IMR-90 (cell line): ENCODE results near the gene ATRN. TPM values are rescaled to one million over a fixed set of nuclear protein-coding genes. Genes with fewer than 3 reads are reported as not detected.

ENCODE experiments used
- ATAC-seq: fragments of 200-7000 bp; cut with Tn5 transposase; 2 replicates; pipeline ENCODE4 v1.9.1; 2020; ENCODE audit warnings: low read depth, mild to moderate bottlenecking, moderate library complexity
- BruUV-seq: library from RNA; stranded (reverse); fragments of 400-500 nt; replicated peaks from 2 replicates; lab custom pipeline; 2021; lab: Mats Ljungman, UMichigan
- CTCF ChIA-PET: fragments of 300-600 bp; formaldehyde crosslinking; extraction: SDS; loops from one replicate; lab custom pipeline; 2021; ENCODE audit warnings: antibody characterized with exemption; lab: Yijun Ruan, JAX
- POLR2A ChIA-PET: fragments of 300-600 bp; sonication (Branson Sonifier 250); formaldehyde crosslinking; loops from one replicate; lab custom pipeline; 2022; ENCODE audit warnings: antibody characterized with exemption; ENCODE audit not compliant: unreplicated experiment; lab: Charles Lee
- DNase-seq: peaks from one replicate; pipeline ENCODE4 v3.0.0; 2013
- H2AFZ ChIP-seq: replicated peaks from 2 replicates; pipeline ENCODE3; 2013; ENCODE audit warnings: low read length, mild to moderate bottlenecking; ENCODE audit not compliant: poor library complexity
- H2AK5ac ChIP-seq: 2 replicates; pipeline ENCODE4 v1.6.1; 2013; ENCODE audit warnings: low read depth, low read length, inconsistent platforms
- H2AK9ac ChIP-seq: replicated peaks from 2 replicates; pipeline ENCODE3; 2013; ENCODE audit warnings: mild to moderate bottlenecking, low read depth, low read length, moderate library complexity; ENCODE audit not compliant: poor library complexity
- H2BK120ac ChIP-seq: 2 replicates; pipeline ENCODE4 v1.6.1; 2013; ENCODE audit warnings: low read depth, low read length, inconsistent platforms
- H2BK15ac ChIP-seq: 3 replicates; pipeline ENCODE4 v1.6.1; 2013; ENCODE audit warnings: low read depth, low read length, inconsistent platforms
- H2BK20ac ChIP-seq: 2 replicates; pipeline ENCODE4 v1.6.1; 2013; ENCODE audit warnings: low read depth, mild to moderate bottlenecking, inconsistent platforms, low read length, moderate library complexity
- H2BK5ac ChIP-seq: 2 replicates; pipeline ENCODE4 v1.6.1; 2013; ENCODE audit warnings: mild to moderate bottlenecking, low read depth, low read length, inconsistent platforms; ENCODE audit not compliant: poor library complexity, severe bottlenecking
- H3K14ac ChIP-seq: replicated peaks from 2 replicates; pipeline ENCODE4 v1.6.1; 2013; ENCODE audit warnings: low read depth, low read length, inconsistent platforms
- H3K18ac ChIP-seq: 2 replicates; pipeline ENCODE4 v1.6.1; 2013; ENCODE audit warnings: low read depth, low read length, control low read depth
- H3K23ac ChIP-seq: 2 replicates; pipeline ENCODE4 v1.6.1; 2013; ENCODE audit warnings: low read depth, low read length, inconsistent platforms
- H3K27ac ChIP-seq: 2 replicates; pipeline ENCODE4 v1.5.1; 2013; ENCODE audit warnings: mild to moderate bottlenecking, control low read depth, low read length; ENCODE audit not compliant: insufficient read depth
- H3K27me3 ChIP-seq: 2 replicates; pipeline ENCODE4 v1.6.1; 2013; ENCODE audit warnings: low read length; ENCODE audit not compliant: control insufficient read depth, insufficient read depth
- H3K36me3 ChIP-seq: 2 replicates; pipeline ENCODE4 v1.6.1; 2013; ENCODE audit warnings: low read length, mixed read lengths; ENCODE audit not compliant: control insufficient read depth, insufficient read depth
- H3K4ac ChIP-seq: 2 replicates; pipeline ENCODE4 v1.6.1; 2013; ENCODE audit warnings: low read depth, low read length, inconsistent platforms
- H3K4me1 ChIP-seq: 2 replicates; pipeline ENCODE4 v1.6.1; 2013; ENCODE audit warnings: low read length, mixed read lengths; ENCODE audit not compliant: control insufficient read depth, insufficient read depth
- H3K4me2 ChIP-seq: 2 replicates; pipeline ENCODE4 v1.6.1; 2013; ENCODE audit warnings: low read depth, mild to moderate bottlenecking, control low read depth, low read length, moderate library complexity
- H3K4me3 ChIP-seq: 2 replicates; pipeline ENCODE4 v1.5.1; 2013; ENCODE audit warnings: low read depth, mild to moderate bottlenecking, control low read depth, low read length, moderate library complexity; ENCODE audit not compliant: insufficient read depth
- H3K56ac ChIP-seq: 2 replicates; pipeline ENCODE4 v1.6.1; 2013; ENCODE audit warnings: low read length, inconsistent platforms; ENCODE audit not compliant: insufficient read depth; ENCODE audit errors: extremely low read depth
- H3K79me1 ChIP-seq, 2 experiments: 2 replicates each; pipeline ENCODE4 v1.6.1; 2013; ENCODE audit warnings: low read length in 2 of 2, inconsistent platforms in 1 of 2, low read depth in 1 of 2
- H3K9ac ChIP-seq: 2 replicates; pipeline ENCODE4 v1.6.1; 2013; ENCODE audit warnings: low read depth, low read length, control low read depth
- H3K9me1 ChIP-seq: 2 replicates; pipeline ENCODE4 v1.6.1; 2013; ENCODE audit warnings: low read length, inconsistent platforms; ENCODE audit not compliant: insufficient read depth
- H3K9me3 ChIP-seq: 2 replicates; pipeline ENCODE4 v1.6.1; 2013; ENCODE audit warnings: low read length; ENCODE audit not compliant: control insufficient read depth, insufficient read depth
- H4K20me1 ChIP-seq: 2 replicates; pipeline ENCODE4 v1.6.1; 2013; ENCODE audit warnings: low read length, inconsistent platforms; ENCODE audit not compliant: insufficient read depth
- H4K5ac ChIP-seq: 2 replicates; pipeline ENCODE4 v1.6.1; 2013; ENCODE audit warnings: mild to moderate bottlenecking, low read depth, low read length, control low read depth
- H4K8ac ChIP-seq, 2 experiments: 2 replicates each; pipeline ENCODE4 v1.6.1; 2013; ENCODE audit warnings: low read depth in 2 of 2, low read length in 2 of 2, control low read depth in 1 of 2, inconsistent platforms in 1 of 2
- H4K91ac ChIP-seq: 2 replicates; pipeline ENCODE4 v1.6.1; 2013; ENCODE audit warnings: low read depth, low read length, inconsistent platforms; ENCODE audit not compliant: insufficient read depth
- BHLHE40 ChIP-seq: fragments of 150-350 bp; IDR thresholded peaks from 2 replicates; pipeline ENCODE4 v1.6.1; 2016; ENCODE audit warnings: mild to moderate bottlenecking, low read depth, low read length
- CEBPB ChIP-seq: IDR thresholded peaks from 2 replicates; pipeline ENCODE4 v1.6.1; 2012; ENCODE audit warnings: low read depth, low read length, improper control_type of control experiment
- CHD1 ChIP-seq: IDR thresholded peaks from 2 replicates; pipeline ENCODE4 v1.6.1; 2012; ENCODE audit warnings: low read depth, low read length, improper control_type of control experiment
- MAFK ChIP-seq: IDR thresholded peaks from 2 replicates; pipeline ENCODE4 v1.6.1; 2012; ENCODE audit warnings: low read depth, low read length, improper control_type of control experiment
- MAZ ChIP-seq: IDR thresholded peaks from 2 replicates; pipeline ENCODE4 v1.6.1; 2012; ENCODE audit warnings: low read depth, mild to moderate bottlenecking, low read length, improper control_type of control experiment, moderate library complexity, borderline replicate concordance
- MXI1 ChIP-seq: IDR thresholded peaks from 2 replicates; pipeline ENCODE4 v1.6.1; 2012; ENCODE audit warnings: low read depth, mild to moderate bottlenecking, low read length, moderate library complexity, borderline replicate concordance
- RAD21 ChIP-seq: IDR thresholded peaks from 2 replicates; pipeline ENCODE4 v1.6.1; 2012; ENCODE audit warnings: low read length, improper control_type of control experiment
- RCOR1 ChIP-seq: IDR thresholded peaks from 2 replicates; pipeline ENCODE4 v1.6.1; 2012; ENCODE audit warnings: mild to moderate bottlenecking, low read length, improper control_type of control experiment; ENCODE audit not compliant: insufficient replicate concordance
- RFX5 ChIP-seq: IDR thresholded peaks from 2 replicates; pipeline ENCODE4 v1.8.0; 2012; ENCODE audit warnings: low read depth, mild to moderate bottlenecking, low read length, moderate library complexity
- SMC3 ChIP-seq: fragments of 150-350 bp; IDR thresholded peaks from 2 replicates; pipeline ENCODE4 v1.6.1; 2016; ENCODE audit warnings: low read depth, mild to moderate bottlenecking, antibody characterized with exemption, low read length, moderate library complexity
- WGBS, 2 experiments: methylation state at CpG; one replicate each; pipeline versions ENCODE4 v1.1.5 to v1.1.7; 2013; ENCODE audit warnings: missing lambda C conversion rate in 2 of 2; ENCODE audit not compliant: insufficient read length in 1 of 2; ENCODE audit errors: extremely low coverage in 2 of 2; 5-methylcytosine and 5-hydroxymethylcytosine counted together
- dilution Hi-C: fragments of 300-500 bp; cut with HindIII; formaldehyde crosslinking; loops from one replicate; pipeline ENCODE4 v1.14.3; 2018; ENCODE audit warnings: low sequenced_read_pairs; ENCODE audit not compliant: unreplicated experiment
- in situ Hi-C: fragments of 300-500 bp; cut with MboI; formaldehyde crosslinking; loops from 3 replicates; pipeline ENCODE4 v1.14.3; 2019; ENCODE audit warnings: low sequenced_read_pairs, inconsistent platforms, mixed read lengths
- intact Hi-C: fragments of 100-400 bp; cut with micrococcal nuclease; formaldehyde crosslinking; loops from 2 replicates; pipeline ENCODE4 v1.10.0; 2022
- polyA plus RNA-seq, 3 experiments: library from polyadenylated mRNA; depleted of rRNA; stranded (reverse); fragments of >200 nt; gene quantifications; 2 replicates each; pipeline ENCODE4 v1.2.3, GENCODE V29; 2012; ENCODE audit warnings: low replicate concordance in 1 of 3
- total RNA-seq: library from RNA; depleted of rRNA; stranded (reverse); fragments of >200 nt; gene quantifications from 2 replicates; pipeline ENCODE4 v1.2.3, GENCODE V29; 2012
- TF ChIP-seq, protein P1 (sequence below): fragments of 150-350 bp; IDR thresholded peaks from 2 replicates; pipeline ENCODE4 v1.6.1; 2017; ENCODE audit warnings: mild to moderate bottlenecking, antibody characterized with exemption, low read length, low read depth
- TF ChIP-seq, protein P2 (sequence below): conservative IDR thresholded peaks from 2 replicates; pipeline ENCODE4 v1.5.1; 2012; ENCODE audit warnings: mild to moderate bottlenecking, low read depth, low read length, improper control_type of control experiment
- TF ChIP-seq, protein P3 (sequence below): fragments of 150-350 bp; IDR thresholded peaks from 2 replicates; pipeline ENCODE4 v1.6.1; 2016; ENCODE audit warnings: low read depth, mild to moderate bottlenecking, low read length, moderate library complexity, borderline replicate concordance

ATRN gene
- total and polyA plus RNA-seq, 2 of the 4 experiments (the other 2 are of a cell fraction), result 32.3 to 46.2 TPM

DNA sequence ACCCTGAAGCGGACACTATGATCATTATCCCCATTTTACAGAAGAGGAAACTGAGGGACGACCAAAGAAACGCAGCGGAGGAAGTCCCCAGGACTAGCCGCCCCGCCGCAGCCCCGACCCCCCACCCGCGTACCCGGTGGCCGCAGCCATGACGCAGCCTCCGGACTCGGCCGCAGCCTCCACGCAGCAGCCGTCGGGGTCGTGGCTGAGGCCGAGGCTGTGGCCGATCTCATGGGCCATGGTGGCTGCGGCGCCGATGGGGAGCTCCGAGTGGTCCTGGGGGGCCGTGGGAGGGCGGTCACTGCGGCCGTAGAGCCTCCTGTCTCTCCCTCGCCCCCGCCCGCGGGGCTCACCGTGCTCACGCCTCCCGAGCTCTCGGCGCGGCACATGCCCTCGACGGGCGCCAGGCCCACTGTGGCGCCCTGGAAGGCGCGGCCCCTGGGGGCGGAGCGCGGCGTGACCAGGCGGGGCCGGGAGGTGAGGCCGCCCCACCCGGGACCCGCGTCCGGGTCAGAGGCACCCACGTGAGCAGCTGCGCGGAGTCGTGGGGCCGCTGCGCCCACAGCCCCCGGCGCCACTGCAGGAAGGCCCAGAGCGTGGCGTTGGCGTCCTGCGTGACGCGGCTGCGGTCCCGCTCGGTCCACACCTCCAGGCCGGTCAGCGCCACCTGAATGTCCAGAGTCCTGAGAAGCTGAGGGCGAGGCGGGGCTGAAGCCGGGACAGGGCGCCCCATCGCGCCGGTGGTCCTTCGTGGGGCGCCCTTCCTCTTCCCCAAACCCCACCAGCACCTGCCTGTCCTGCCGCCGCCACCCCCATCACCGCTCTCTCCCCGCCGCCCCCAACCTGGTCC lies 202.6 kb downstream of the ATRN start:
- ChIA-PET POLR2A (no interaction called here), CTCF (no interaction called here)
- H3K36me3 ChIP-seq, result no peaks in the 10 kb centered on the region
- H2AK9ac ChIP-seq, result no peak overlapping the region
- no peaks in the 10 kb centered on the region for H3K9me1 ChIP-seq
- peaks cover 56% of the 10 kb centered on the region for H3K27me3 ChIP-seq
- H3K4me1 ChIP-seq, result peaks cover 5% of the 10 kb centered on the region; the same call in 1 of the 2 replicates
- TF ChIP-seq MXI1 (no peak), MAZ (no peak), CHD1 (no peak), SMC3 (no peak), RAD21 (no peak), MAFK (no peak), RCOR1 (no peak), CEBPB (no peak), BHLHE40 (no peak), RFX5 (no peak)
- TF ChIP-seq, protein P1, sequence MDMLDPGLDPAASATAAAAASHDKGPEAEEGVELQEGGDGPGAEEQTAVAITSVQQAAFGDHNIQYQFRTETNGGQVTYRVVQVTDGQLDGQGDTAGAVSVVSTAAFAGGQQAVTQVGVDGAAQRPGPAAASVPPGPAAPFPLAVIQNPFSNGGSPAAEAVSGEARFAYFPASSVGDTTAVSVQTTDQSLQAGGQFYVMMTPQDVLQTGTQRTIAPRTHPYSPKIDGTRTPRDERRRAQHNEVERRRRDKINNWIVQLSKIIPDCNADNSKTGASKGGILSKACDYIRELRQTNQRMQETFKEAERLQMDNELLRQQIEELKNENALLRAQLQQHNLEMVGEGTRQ, result no peak
- TF ChIP-seq, protein P2, sequence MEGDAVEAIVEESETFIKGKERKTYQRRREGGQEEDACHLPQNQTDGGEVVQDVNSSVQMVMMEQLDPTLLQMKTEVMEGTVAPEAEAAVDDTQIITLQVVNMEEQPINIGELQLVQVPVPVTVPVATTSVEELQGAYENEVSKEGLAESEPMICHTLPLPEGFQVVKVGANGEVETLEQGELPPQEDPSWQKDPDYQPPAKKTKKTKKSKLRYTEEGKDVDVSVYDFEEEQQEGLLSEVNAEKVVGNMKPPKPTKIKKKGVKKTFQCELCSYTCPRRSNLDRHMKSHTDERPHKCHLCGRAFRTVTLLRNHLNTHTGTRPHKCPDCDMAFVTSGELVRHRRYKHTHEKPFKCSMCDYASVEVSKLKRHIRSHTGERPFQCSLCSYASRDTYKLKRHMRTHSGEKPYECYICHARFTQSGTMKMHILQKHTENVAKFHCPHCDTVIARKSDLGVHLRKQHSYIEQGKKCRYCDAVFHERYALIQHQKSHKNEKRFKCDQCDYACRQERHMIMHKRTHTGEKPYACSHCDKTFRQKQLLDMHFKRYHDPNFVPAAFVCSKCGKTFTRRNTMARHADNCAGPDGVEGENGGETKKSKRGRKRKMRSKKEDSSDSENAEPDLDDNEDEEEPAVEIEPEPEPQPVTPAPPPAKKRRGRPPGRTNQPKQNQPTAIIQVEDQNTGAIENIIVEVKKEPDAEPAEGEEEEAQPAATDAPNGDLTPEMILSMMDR, result no peak
- TF ChIP-seq, protein P3, sequence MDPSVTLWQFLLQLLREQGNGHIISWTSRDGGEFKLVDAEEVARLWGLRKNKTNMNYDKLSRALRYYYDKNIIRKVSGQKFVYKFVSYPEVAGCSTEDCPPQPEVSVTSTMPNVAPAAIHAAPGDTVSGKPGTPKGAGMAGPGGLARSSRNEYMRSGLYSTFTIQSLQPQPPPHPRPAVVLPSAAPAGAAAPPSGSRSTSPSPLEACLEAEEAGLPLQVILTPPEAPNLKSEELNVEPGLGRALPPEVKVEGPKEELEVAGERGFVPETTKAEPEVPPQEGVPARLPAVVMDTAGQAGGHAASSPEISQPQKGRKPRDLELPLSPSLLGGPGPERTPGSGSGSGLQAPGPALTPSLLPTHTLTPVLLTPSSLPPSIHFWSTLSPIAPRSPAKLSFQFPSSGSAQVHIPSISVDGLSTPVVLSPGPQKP, result no peak
- H3K9me3 ChIP-seq, result no peaks in the 10 kb centered on the region
- no peaks in the 10 kb centered on the region for H4K20me1 ChIP-seq
- H2BK15ac ChIP-seq, result no peak overlapping the region
- no peak overlapping the region for H3K9ac ChIP-seq
- H3K56ac ChIP-seq, result no peak overlapping the region
- dilution Hi-C loops, result no loop called here
- no TSS peak for BruUV-seq
- no peak overlapping the region for H3K4me3 ChIP-seq
- no peak overlapping the region for H3K27ac ChIP-seq
- no peak overlapping the region for H4K5ac ChIP-seq
- H4K91ac ChIP-seq, result no peak overlapping the region
- H2BK20ac ChIP-seq, result no peak overlapping the region
- H2BK5ac ChIP-seq, result no peak overlapping the region
- H3K79me1 ChIP-seq, result no peaks in the 10 kb centered on the region
- H3K4me2 ChIP-seq, result no peak overlapping the region
- no peak overlapping the region for H3K4ac ChIP-seq
- H3K18ac ChIP-seq, result no peak overlapping the region
- no peak overlapping the region for H2AK5ac ChIP-seq
- no peak overlapping the region for H4K8ac ChIP-seq
- intact Hi-C loops, result loop anchor here (10.0 kb wide), 1 partner anchor 411 kb away; no protein-coding TSS in a partner anchor
- no peak overlapping the region for H3K14ac ChIP-seq
- H2BK120ac ChIP-seq, result no peak overlapping the region
- no peak overlapping the region for H2AFZ ChIP-seq
- no peak for DNase-seq
- WGBS, 2 experiments, result 40% methylated on average over 61 of the region's 90 CpGs; no CpG with 5 or more reads in 1 of the 2 experiments
- in situ Hi-C loops, result no loop called here
- ATAC-seq, result no peak
- no peak overlapping the region for H3K23ac ChIP-seq
